GM21423 (cell line): ENCODE measurements around the gene PLAGL1.
"Not testable (repeated sequence)": the region's sequence is repeated elsewhere in the genome, so short reads cannot be mapped to it uniquely, and the experiment has no call there.

Experiments
- ATAC-seq: cut with Tn5 transposase; IDR thresholded peaks from one replicate; pipeline ENCODE4 v1.9.1; 2021; ENCODE audit warnings: mild to moderate bottlenecking, moderate library complexity; ENCODE audit not compliant: unreplicated experiment

Gene PLAGL1

GRCh38 chr6:144008120-144008811, at the start of gene PLAGL1:
TSS of gene PLAGL1 (minus strand) at chr6:144008259. CDS start at chr6:143948136, 60,123 bp downstream.
- ATAC-seq: peak; percentile 74

- peak; percentile 81 for ATAC-seq
These were observed 47.3 kb upstream of the PLAGL1 start for GRCh38 chr6:144055121-144055931.

- ATAC-seq: no peak
These were observed 45.5 kb upstream of the PLAGL1 start for GRCh38 chr6:144053601-144054000.

DNA sequence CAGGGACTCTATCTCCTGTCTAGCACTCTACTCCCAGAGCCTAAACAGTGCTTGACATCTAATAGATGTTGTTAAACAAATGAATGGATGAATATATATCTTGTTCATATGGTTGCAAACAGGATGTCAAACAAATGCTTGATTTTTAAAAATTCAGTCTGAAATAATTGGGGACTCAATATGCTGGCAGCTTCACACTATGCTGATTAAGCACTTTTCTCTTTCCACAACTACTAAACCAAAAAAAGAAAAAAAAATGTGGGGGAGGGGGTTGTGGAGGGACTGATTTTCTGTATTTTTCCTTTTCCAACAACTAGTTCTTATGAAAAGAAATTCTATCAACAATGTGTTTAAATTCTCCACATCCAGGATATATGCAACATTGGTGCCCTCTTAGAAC, 44.4 kb upstream of the PLAGL1 start:
- no peak for ATAC-seq

- ATAC-seq: no peak
These were observed 41.3 kb upstream of the PLAGL1 start for GRCh38 chr6:144049386-144049785.

DNA sequence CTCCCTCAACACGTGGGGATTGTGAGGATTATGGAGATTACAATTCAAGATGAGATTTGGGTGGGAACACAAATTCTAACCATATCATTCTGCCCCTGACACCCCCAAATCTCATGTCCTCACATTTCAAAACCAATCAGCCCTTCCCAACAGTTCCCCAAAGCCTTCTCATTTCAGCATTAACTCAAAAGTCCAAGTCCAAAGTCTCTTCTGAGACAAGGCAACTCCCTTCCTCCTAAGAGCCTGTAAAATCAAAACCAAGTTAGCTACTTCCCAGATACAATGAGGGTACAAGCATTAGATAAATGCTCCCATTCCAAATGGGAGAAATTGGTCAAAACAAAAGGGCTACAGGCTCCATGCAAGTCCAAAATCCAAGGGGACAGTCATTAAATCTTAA, 39.6 kb upstream of the PLAGL1 start:
- ATAC-seq: no peak

DNA sequence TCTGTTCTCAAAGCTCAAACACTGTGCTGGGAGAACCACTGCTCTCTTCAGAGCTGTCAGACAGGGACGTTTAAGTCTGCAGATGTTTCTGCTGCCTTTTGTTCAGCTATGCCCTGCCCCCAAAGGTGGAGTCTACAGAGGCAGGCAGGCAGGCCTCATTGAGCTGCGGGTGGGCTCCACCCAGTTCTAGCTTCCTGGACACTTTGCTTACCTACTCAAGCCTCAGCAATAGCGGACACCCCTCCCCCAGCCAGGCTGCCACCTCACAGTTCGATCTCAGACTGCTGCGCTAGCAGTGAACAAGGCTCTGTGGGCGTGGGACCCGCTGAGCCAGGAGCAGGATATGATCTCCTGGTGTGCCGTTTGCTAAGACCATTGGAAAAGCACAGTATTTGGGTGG, 38.6 kb upstream of the PLAGL1 start:
- ATAC-seq: not testable (repeated sequence)

DNA sequence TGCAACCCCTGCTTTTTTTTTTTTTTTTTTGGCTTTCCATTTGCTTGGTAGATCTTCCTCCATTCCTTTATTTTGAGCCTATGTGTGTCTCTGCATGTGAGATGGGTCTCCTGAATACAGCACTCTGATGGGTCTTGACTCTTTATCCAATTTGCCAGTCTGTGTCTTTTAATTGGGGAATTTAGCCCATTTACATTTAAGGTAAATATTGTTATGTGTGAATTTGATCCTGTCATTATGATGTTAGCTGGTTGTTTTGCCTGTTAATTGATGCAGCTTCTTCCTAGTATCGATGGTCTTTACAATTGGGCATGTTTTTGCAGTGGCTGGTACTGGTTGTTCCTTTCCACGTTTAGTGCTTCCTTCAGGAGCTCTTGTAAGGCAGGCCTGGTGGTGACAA, 36.9 kb upstream of the PLAGL1 start:
- ATAC-seq: not testable (repeated sequence)

DNA sequence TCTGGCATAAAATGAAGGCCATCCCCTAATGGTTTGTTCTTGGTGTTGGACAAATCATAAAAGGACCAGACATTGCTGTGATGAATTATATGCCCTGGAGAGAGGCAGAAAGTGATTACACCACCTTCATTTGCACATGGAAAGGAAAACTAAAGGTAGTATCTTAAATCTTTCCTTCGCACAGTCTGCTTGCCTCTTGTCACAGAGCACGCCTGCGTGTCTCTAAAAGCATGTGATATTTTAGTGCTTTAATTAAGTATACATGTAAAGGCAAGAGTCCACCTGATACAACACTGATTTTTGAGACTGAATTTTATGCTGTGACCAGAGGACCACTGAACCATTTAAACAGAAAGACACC, 28.8 kb upstream of the PLAGL1 start:
- peak; percentile 10 for ATAC-seq

DNA sequence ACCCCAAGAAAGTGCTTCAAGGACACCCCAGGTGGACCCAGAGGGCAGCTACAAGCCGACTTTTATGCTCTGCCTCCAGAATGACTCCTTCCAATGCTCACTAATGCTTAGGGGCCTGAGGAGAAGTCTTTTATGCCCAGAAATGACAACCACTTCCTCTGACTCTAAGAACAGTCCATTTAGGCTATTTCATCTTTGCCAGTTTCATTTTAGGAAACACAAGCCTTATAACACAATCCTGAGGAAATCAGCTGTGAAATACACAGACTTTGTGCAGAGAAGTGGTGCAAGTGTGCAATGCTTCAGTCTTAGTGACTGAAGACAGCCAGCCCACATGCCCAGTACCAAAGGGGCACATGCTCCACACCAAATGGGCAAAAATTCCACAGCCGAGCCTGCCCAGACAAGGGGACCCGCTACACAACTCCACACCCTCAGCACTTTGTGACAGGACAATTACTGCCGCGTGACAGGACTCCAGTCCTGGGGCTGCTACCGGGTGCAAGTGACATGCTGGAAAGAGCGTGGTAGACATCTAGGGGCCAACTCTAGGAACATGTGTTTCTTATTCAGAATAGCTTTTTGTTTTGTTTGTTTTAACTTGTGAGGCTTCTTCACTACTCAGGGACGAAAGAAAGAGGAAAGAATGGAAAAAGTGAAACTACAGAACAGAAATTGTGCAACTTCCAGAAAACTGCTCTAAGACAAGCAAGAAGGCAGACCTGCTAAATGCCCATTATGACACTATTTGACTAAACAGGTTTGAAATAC, 28.2 kb upstream of the PLAGL1 start:
- peak; percentile 90 for ATAC-seq

DNA sequence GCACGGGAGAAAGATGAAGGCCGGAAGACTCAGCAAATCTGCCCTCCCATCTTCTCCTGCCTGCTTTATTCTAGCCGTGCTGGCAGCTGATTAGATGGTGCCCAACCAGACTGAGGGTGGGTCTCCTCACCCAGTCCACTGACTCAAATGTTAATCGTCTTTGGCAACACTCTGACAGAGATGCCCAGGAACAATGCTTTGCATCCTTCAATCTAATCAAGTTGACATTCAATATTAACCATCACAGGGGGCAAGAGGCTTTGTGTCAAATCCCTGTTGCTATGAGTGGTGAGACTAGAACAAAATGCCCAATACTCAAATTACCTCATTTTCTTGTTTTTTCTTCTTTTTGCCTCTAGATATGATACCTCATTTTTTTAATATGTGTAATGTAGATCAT, 27.4 kb upstream of the PLAGL1 start:
- no peak for ATAC-seq

DNA sequence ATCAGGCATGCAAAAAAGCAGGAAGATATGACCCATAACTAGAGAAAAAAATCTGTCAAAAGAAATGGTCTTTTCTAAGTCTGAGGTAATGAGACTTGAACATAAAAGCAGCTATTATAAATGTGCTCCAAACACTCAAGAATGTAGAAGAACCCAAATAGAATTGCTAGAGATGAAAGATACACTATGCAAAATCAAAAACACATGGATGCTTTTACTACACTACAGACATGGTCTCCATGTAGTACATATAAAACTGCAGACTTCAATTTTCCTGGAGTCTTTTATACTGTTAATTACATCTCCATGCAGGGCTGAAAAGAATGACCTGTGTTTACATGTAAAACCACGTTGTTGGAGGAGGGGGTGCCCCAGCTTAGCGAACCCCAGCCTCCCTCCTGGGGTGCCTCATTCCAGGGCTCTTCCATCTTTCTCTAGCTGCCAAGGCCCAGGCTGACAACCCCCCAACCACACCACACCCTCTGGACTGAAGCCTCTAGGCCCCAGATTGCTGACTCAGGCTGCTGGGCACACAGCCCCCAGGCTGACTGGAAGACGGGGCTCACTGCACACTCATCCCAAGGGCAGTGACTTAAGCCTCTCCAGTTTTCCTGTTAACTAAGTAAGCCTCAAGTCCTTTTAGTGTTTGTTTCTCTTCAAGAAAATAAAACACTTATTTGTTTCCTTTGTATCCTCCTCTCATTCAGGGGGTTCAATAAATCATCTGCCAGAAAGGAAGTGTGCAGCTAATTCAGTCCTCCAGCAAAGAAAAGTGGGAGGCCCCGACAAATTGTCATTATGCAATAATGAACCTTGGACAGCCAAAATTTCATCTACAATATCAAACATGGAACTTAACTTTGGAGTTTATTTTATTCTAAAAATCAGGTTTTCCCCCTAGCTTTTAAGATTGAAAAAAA, 26.0 kb upstream of the PLAGL1 start:
- ATAC-seq: no peak

- no peak for ATAC-seq
These were observed 21.4 kb upstream of the PLAGL1 start for GRCh38 chr6:144029452-144029851.

DNA sequence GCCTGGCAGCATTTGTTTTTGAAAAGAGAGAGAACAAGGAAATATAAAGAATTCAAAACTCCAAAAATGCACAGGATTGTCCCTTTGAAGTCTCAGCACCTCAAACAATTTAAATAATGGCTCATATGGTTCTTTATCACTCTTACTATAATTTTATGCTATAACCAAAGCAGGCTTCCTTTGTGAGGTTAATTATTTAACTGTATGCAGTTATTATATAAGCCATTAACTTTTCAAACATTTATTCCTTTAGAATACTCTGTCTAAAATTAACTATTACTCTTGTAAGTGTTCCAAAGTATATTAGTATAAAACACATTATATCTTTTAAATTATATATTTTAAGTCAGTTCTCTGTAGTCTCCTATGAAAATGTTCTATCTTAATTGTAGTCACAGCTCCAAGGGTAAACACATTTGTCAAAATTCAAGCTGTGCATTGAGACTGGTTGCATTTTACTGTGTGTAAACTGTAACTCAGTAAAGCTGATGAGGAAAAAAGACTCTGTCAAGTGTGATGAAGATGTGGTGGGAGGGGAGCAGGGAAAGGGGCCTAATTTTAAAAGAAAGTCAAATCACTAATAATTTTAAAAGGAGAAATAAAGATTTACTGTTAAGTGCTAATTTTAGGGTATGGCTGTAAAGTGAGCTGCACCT, 20.0 kb upstream of the PLAGL1 start:
- peak; percentile 70 for ATAC-seq

DNA sequence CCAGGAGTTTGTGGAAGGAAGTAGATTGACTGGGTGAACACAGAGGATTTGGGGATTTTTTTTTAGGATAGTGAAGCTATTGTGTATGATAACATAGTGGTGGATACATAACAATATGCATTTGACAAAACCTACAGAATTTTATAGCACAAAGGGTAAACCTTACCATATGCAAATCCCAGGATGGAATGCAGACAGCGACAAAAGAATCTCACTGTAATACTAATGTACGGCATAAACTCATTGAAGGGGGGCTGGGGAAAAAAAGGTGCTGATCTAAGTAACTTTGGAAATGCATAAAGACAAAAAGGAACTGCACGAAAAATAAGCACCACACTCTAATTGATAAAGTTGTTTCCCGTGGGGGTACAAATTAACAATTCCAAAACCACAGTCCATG, 15.2 kb upstream of the PLAGL1 start:
- no peak for ATAC-seq

GRCh38 chr6:144019929-144020328, 11.9 kb upstream of the PLAGL1 start:
- no peak for ATAC-seq

DNA sequence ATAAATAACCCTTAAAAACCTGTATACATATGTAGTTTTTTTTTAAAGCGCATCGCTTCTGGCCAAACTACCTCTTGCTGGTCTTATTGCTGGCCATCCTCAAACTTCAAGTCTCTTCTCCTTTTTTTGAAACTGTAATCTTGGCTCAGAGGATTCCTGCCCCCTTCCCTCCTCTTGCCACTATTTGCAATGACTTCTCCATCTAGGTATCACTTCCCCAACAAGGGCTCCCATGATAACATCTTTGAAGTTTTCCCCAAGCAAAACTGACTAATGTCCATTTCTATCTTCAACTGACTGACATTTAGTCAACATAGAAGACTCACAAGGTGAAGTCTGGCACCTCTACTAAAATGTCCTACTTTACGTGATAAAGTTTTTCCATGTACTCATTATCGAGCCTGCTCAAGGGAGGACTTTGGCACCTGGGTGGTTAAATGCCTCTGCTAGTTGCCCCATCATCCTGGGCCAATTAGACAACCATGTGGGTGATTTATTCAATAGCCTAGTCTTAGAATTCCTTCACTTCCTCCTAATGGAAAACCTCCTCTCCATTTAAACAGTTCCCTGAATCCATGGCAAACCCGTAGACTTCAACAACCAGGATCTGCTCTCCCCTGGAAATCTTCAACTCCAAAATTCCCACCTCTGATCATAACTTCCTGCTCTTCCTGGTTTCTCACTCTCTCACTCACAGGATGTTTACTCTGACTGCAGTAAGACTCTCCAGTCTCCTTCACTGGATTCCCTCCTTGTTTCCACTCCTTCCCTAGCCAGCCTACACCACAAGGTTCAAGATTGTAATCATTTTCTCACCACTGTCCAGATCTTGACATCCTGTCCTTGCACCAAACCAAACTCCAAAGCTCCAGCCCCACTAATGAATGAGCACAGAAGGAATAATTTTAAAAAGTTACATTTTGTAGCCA, 9.4 kb upstream of the PLAGL1 start:
- ATAC-seq: no peak

DNA sequence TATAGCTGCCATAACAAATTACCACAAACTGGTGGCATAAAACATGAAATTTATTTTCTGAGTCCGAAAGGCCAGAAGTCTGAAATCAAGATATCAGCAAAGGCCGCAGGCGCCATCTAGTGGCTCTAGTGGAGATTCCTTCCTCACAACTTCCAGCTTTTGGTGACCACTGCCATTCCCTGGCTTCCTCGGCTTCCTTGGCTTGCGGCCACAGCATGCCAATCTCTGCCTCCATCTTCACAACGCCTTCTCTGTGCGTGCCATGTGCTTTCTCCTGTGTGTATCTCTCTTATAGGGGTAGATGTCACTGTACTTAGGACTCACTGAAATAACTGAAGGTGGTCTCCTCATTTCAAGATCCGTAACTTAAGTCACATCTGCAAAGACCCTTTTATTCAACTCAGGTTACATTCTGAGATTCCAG, 5.4 kb upstream of the PLAGL1 start:
- peak; percentile 60 for ATAC-seq

GRCh38 chr6:144012534-144012933, 4.5 kb upstream of the PLAGL1 start:
- ATAC-seq: no peak
